Esophagus squamous epithelium (tissue), 4 donors: Measurements from ENCODE around the gene CNNM2.
"Not testable (repeated sequence)": the region's sequence is repeated elsewhere in the genome, so short reads cannot be mapped to it uniquely, and the experiment has no call there.

Experiments used
- CTCF ChIP-seq, 6 experiments: fragments of 450-650 bp in 4 of 6; fragments of 200-600 bp in 2 of 6; sonication (generic) in 2 of 6; IDR thresholded peaks; one replicate each; pipeline ENCODE4 v1.5.1; 2016 to 2019; ENCODE audit warnings: antibody characterized with exemption in 6 of 6, mild to moderate bottlenecking in 4 of 6, moderate library complexity in 4 of 6
- POLR2A ChIP-seq, 4 donors: fragments of 450-650 bp; IDR thresholded peaks; one replicate each; pipeline ENCODE4 v1.6.1; 2017; ENCODE audit warnings: antibody characterized with exemption in 4 of 4, mild to moderate bottlenecking in 4 of 4, moderate library complexity in 3 of 4

DNA sequence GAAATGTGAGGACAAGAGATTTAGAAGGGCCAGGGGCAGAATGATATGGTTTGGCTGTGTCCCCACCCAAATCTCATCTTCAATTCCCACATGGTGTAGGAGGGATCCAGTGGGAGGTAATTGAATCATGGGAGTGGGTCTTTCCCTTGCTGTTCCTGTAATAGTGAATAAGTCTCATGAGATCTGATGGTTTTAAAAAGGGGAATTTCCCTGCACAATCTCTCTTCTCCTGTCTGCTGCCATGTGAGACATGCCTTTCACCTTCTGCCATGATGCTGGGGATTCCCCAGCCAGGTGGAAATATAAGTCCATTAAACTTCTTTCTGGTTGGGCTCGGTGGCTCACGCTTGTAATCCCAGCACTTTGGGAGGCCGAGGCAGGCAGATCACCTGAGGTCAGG lies 217.1 kb downstream of the CNNM2 start:
- TF ChIP-seq POLR2A, CTCF (IDR thresholded peaks at IDR 0.05): not testable (repeated sequence)
